Measurements from ENCODE around the gene CEBPG.

Gene CEBPG

GRCh38 chr19:33395561-33396550 is 22.3 kb downstream of the CEBPG start:
- H3K23ac ChIP-seq (ENCODE audit: low read depth, low read length, poor library complexity), result peak overlapping the region; percentile 80
- peak overlapping the region; percentile 75 for H2BK5ac ChIP-seq (ENCODE audit: low read length)
- peaks cover 7 to 14% of the 10 kb centered on the region in 2 donors for H3K4me1 ChIP-seq (ENCODE audit: control insufficient read depth in 2 of 2, insufficient read depth in 1 of 2, low read depth in 1 of 2, low read length in 2 of 2)
- peak overlapping the region; percentile 66 for H3K4ac ChIP-seq (ENCODE audit: low read length)
- peak overlapping the region; percentile 71 for H3K14ac ChIP-seq (ENCODE audit: low read length)
- H3K79me1 ChIP-seq (ENCODE audit: low read depth, low read length), result peaks cover 18% of the 10 kb centered on the region
- H3K4me2 ChIP-seq (ENCODE audit: insufficient read depth, low read length, poor library complexity, severe bottlenecking), result no peak overlapping the region
- no peaks in the 10 kb centered on the region for H3K27me3 ChIP-seq (ENCODE audit: control insufficient read depth in 3 of 3, insufficient read depth in 3 of 3, low read depth in 1 of 3, low read length in 3 of 3)
- H2AFZ ChIP-seq (ENCODE audit: low read length), result no peak overlapping the region
- no peak overlapping the region for H3K27ac ChIP-seq (replicated peaks; ENCODE audit: low read length)
- no peak overlapping the region for H3K4me3 ChIP-seq (ENCODE audit: low read length in 2 of 2)
- H3K9me3 ChIP-seq (replicated peaks in 1 of 2; ENCODE audit: control insufficient read depth in 2 of 2, insufficient read depth in 1 of 2, low read depth in 1 of 2, low read length in 2 of 2), result no peaks in the 10 kb centered on the region
- peak overlapping the region; percentile 44 for H3K18ac ChIP-seq (ENCODE audit: low read length)
- peak overlapping the region; percentile 81 for H2AK5ac ChIP-seq (ENCODE audit: low read depth, low read length)
- DNase-seq (ENCODE audit: low spot score), result no peak
- peaks cover 0 to 4% of the 10 kb centered on the region in 2 donors for H3K36me3 ChIP-seq (replicated peaks in 1 of 2; ENCODE audit: control insufficient read depth in 2 of 2, insufficient read depth in 2 of 2, low read length in 2 of 2)
- H4K8ac ChIP-seq (ENCODE audit: low read depth, low read length), result no peak overlapping the region
- no CpG with 5 or more reads among the region's 31 CpGs for WGBS, 2 donors (ENCODE audit: extremely low coverage in 2 of 2, insufficient read length in 2 of 2, insufficient replicate concordance in 1 of 2)
- no peak overlapping the region for H2BK12ac ChIP-seq (ENCODE audit: low read length)
- H2BK15ac ChIP-seq (ENCODE audit: low read length), result peak overlapping the region; percentile 75
- no peak overlapping the region for H4K91ac ChIP-seq (ENCODE audit: low read depth, low read length, poor library complexity)
- no peak overlapping the region for H2BK120ac ChIP-seq (ENCODE audit: low read depth, low read length)
- peak overlapping the region; percentile 30 for H3K9ac ChIP-seq (ENCODE audit: low read depth, low read length, poor library complexity)

GRCh38 chr19:33396701-33397535 is 23.4 kb downstream of the CEBPG start:
- DNase-seq (ENCODE audit: low spot score), result peak; percentile 15
- Histone ChIP-seq H3K36me3 (replicated peaks in 1 of 2; ENCODE audit: control insufficient read depth in 2 of 2, insufficient read depth in 2 of 2, low read length in 2 of 2) (peaks cover 0 to 2% of the 10 kb centered on the region in 2 donors), H3K27me3 (ENCODE audit: control insufficient read depth in 3 of 3, insufficient read depth in 3 of 3, low read depth in 1 of 3, low read length in 3 of 3) (no peaks in the 10 kb centered on the region), H3K4me3 (ENCODE audit: low read length in 2 of 2) (no peak overlapping the region), H3K27ac (replicated peaks; ENCODE audit: low read length) (no peak overlapping the region), H2BK12ac (ENCODE audit: low read length) (no peak overlapping the region), H3K4ac (ENCODE audit: low read length) (no peak overlapping the region), H4K8ac (ENCODE audit: low read depth, low read length) (no peak overlapping the region), H4K91ac (ENCODE audit: low read depth, low read length, poor library complexity) (no peak overlapping the region), H2BK15ac (ENCODE audit: low read length) (peak overlapping the region; percentile 58), H3K79me1 (ENCODE audit: low read depth, low read length) (peaks cover 13% of the 10 kb centered on the region), H2BK5ac (ENCODE audit: low read length) (peak overlapping the region; percentile 66), H2AK5ac (ENCODE audit: low read depth, low read length) (peak overlapping the region; percentile 84), H3K14ac (ENCODE audit: low read length) (peak overlapping the region; percentile 71), H3K23ac (ENCODE audit: low read depth, low read length, poor library complexity) (peak overlapping the region; percentile 80), H2AFZ (ENCODE audit: low read length) (no peak overlapping the region), H3K18ac (ENCODE audit: low read length) (peak overlapping the region; percentile 93), H3K9ac (ENCODE audit: low read depth, low read length, poor library complexity) (peak overlapping the region; percentile 70), H3K9me3 (replicated peaks in 1 of 2; ENCODE audit: control insufficient read depth in 2 of 2, insufficient read depth in 1 of 2, low read depth in 1 of 2, low read length in 2 of 2) (no peaks in the 10 kb centered on the region), H3K4me1 (ENCODE audit: control insufficient read depth in 2 of 2, insufficient read depth in 1 of 2, low read depth in 1 of 2, low read length in 2 of 2) (peaks cover 7 to 14% of the 10 kb centered on the region in 2 donors), H3K4me2 (ENCODE audit: insufficient read depth, low read length, poor library complexity, severe bottlenecking) (no peak overlapping the region), H2BK120ac (ENCODE audit: low read depth, low read length) (no peak overlapping the region)
- no CpG with 5 or more reads among the region's 30 CpGs for WGBS, 2 donors (ENCODE audit: extremely low coverage in 2 of 2, insufficient read length in 2 of 2, insufficient replicate concordance in 1 of 2)

- H3K9ac ChIP-seq (ENCODE audit: low read depth, low read length, poor library complexity), result peak overlapping the region; percentile 70
- peak overlapping the region; percentile 65 for H3K23ac ChIP-seq (ENCODE audit: low read depth, low read length, poor library complexity)
- H4K8ac ChIP-seq (ENCODE audit: low read depth, low read length), result no peak overlapping the region
- no peak overlapping the region for H2AFZ ChIP-seq (ENCODE audit: low read length)
- H4K91ac ChIP-seq (ENCODE audit: low read depth, low read length, poor library complexity), result no peak overlapping the region
- no peak overlapping the region for H3K4me3 ChIP-seq (ENCODE audit: low read length in 2 of 2)
- no peaks in the 10 kb centered on the region for H3K27me3 ChIP-seq (ENCODE audit: control insufficient read depth in 3 of 3, insufficient read depth in 3 of 3, low read depth in 1 of 3, low read length in 3 of 3)
- DNase-seq (ENCODE audit: low spot score), result no peak
- H2BK15ac ChIP-seq (ENCODE audit: low read length), result peak overlapping the region; percentile 58
- no peak overlapping the region for H3K27ac ChIP-seq (replicated peaks; ENCODE audit: low read length)
- peak overlapping the region; percentile 66 for H2BK5ac ChIP-seq (ENCODE audit: low read length)
- peaks cover 8% of the 10 kb centered on the region for H3K79me1 ChIP-seq (ENCODE audit: low read depth, low read length)
- no peak overlapping the region for H3K4me2 ChIP-seq (ENCODE audit: insufficient read depth, low read length, poor library complexity, severe bottlenecking)
- no CpG with 5 or more reads among the region's 15 CpGs for WGBS, 2 donors (ENCODE audit: extremely low coverage in 2 of 2, insufficient read length in 2 of 2, insufficient replicate concordance in 1 of 2)
- H2AK5ac ChIP-seq (ENCODE audit: low read depth, low read length), result peak overlapping the region; percentile 84
- H3K18ac ChIP-seq (ENCODE audit: low read length), result peak overlapping the region; percentile 83
- H3K4me1 ChIP-seq (ENCODE audit: control insufficient read depth in 2 of 2, insufficient read depth in 1 of 2, low read depth in 1 of 2, low read length in 2 of 2), result peaks cover 7 to 14% of the 10 kb centered on the region in 2 donors
- no peaks in the 10 kb centered on the region for H3K9me3 ChIP-seq (replicated peaks in 1 of 2; ENCODE audit: control insufficient read depth in 2 of 2, insufficient read depth in 1 of 2, low read depth in 1 of 2, low read length in 2 of 2)
- no peak overlapping the region for H2BK120ac ChIP-seq (ENCODE audit: low read depth, low read length)
- H2BK12ac ChIP-seq (ENCODE audit: low read length), result peak overlapping the region; percentile 22
- H3K36me3 ChIP-seq (replicated peaks in 1 of 2; ENCODE audit: control insufficient read depth in 2 of 2, insufficient read depth in 2 of 2, low read length in 2 of 2), result peaks cover 0 to 2% of the 10 kb centered on the region in 2 donors
- peak overlapping the region; percentile 71 for H3K14ac ChIP-seq (ENCODE audit: low read length)
- H3K4ac ChIP-seq (ENCODE audit: low read length), result no peak overlapping the region
Measured at GRCh38 chr19:33397536-33398360, 24.2 kb downstream of the CEBPG start.

Measured in neuronal stem cell (in vitro differentiated cells).